LoVo (cell line): ENCODE data around the gene OR52W1.
"Not testable (repeated sequence)": the region's sequence is repeated elsewhere in the genome, so short reads cannot be mapped to it uniquely, and the experiment has no call there.

Experiments used
- DNase-seq: peaks from one replicate; pipeline ENCODE4 v3.0.0-alpha.2; 2016; ENCODE audit warnings: low spot score

Gene OR52W1

DNA sequence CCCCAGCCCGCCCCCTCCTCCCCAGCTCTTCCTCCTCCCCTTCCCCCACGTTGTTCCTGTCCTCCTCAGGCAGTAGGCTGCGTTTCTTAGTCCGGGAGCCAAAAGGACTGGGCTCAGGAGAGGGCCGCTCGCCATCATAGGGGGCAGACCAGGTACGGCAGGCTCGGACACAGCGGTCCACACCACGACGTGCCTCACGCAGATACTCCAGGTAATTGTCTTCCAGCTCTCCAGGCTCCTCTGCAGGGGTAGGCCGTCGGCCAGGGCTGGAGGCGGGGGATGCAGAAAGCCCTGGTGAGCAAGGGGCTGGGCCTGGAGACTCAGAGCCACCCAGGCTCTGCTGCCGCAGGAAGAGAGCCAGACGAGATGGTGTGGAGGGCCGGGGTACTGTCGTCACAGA is 18.7 kb downstream of the OR52W1 start:
- no peak for DNase-seq

DNA sequence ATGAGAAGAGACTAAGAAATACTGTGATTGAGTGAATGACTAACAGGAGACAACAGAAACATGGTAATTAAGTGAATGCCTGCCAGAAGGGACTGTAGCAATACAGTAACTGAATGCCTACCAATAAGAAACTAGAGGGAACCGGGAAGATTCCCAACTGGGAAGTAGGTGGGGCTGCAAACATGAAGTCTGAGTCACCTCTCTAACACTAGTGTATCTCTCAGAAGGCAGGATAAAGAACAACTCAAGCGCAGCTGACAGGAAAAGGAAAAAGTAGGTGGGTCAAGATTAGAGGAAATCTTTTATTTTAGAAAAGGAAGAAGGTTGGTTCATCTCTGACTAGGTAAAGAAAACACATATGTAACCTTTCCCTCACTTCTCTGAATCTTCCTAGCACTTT is 20.3 kb downstream of the OR52W1 start:
- DNase-seq: peak; percentile 23

DNA sequence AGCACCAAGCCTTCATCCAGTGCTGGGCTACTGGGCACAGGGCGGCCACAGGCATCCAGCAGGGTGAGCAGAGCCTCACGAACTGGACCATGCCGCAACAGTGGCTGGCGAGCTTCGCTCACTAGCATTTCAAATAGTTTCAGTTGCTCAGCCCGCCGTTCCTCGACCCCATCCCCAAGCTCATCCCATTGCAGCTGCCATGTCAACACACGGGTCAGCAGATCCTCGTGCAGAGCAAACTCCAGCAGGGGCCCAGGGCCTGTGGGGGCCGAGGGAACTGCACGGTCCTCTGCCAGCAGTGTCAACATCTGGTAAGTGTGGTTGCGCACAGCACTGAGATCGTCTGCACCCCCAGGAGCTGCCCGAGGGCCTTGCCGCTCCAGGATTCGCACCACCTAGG is 24.8 kb downstream of the OR52W1 start:
- no peak for DNase-seq

DNA sequence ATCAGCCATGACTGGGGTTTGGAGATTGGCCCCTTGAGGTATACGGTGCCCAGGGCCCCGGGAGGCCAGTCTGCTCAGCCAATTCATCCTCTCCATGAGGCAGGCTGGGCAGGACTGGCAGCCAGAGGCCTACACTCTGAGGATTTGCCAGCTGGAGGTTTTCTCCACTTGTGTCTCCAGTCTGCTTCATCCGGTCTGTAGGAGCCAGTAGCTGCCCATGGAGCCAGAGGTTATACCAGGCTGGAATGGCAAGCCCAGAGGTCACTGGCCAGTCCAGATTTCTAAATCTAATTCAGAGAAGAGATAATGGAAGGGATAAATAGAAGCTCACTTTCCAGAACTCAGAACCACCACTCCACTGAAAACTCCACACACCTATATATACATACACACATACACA is 25.4 kb downstream of the OR52W1 start:
- no peak for DNase-seq

DNA sequence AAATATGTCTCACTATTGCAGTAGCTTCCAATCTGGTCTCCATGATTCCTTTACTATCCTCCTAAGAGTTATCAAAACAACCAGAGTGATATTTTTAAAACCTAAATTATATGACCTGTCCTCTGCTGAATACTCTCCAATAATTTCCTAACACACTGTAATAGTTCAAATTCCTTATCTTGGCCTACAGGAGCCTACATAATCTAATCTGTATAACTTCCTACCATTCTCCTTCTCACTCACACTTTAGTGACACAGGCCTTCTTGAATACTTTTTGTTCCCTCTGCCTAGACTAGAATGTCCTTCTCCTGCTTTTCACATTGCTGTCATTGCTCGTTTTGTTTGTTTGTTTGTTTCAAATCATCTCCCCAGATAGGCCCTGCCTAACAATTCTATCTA is 26.0 kb downstream of the OR52W1 start:
- no peak for DNase-seq

DNA sequence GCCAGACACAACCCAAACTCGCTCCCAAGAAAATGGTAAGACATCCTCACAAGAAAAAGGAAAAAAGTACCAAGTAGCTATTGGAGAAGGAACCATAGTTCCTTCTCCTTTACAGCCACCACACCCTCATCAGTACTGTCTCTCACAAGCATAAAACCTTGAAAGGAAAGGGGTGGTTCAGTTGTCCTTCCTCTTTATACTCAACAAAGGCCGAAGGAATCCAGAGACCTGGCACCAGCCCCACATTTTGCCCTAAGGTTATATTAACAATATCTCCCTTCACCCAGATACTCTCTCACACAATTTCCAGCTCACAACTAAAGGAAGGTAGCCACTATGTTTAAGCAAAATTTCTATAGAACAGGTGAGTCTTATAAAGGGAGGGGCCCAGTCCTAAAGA is 26.9 kb downstream of the OR52W1 start:
- no peak for DNase-seq

DNA sequence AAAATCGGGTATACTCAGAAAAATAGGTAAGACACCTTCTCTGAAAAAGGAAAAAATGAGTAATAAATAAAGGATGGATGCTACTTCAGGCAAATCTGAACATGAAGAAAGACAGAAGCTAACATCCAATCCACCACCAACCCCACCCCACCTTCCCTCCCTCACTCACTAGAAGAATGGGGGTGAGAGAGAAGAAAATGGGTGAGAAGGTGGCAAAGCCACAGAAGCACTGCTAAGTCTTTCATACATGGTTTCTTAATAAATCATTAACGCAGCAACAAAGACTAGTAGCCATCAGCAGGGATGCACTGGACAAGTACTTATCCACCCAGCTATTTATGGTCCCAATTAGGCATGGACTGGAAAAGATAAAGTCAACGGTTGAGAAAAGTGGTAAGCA is 29.5 kb downstream of the OR52W1 start:
- no peak for DNase-seq

DNA sequence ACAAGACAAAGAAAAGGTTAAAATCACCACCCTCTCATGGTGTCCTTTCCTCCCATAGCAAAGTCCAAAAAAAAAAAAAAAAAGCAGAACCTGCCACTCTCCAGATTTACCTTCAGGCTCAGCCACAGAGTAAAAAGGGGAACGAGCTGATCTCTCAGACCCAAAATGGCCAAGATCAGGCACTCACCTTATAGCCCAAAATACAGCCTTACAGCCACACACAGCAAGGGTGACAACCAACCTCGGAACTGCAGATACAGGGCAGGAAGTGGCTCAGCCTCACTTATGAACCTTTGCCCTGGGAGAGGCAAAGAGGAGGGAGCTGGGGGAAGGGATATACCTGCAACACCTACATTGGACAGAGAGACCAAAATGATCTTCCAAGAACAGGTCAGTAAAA is 30.9 kb downstream of the OR52W1 start:
- DNase-seq: peak; percentile 52

DNA sequence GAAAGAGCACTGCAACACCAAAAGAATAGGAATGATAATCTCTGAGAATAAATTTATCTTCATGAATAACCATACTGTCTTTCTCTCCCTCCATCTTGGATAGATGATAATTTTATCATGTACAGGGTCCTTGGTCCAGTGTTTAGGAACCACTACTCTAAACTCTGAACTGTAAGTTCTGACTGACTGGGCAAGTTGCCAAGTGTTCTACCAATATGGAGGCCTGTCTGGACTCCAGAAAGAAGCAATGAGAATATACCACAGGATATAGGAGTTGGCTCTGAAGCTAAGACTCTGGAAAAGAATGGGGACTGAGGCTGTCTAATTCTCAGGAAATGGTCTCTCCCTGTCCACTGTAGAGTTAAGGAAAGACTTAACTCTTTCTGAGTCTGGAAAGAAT is 33.9 kb downstream of the OR52W1 start:
- DNase-seq: no peak

DNA sequence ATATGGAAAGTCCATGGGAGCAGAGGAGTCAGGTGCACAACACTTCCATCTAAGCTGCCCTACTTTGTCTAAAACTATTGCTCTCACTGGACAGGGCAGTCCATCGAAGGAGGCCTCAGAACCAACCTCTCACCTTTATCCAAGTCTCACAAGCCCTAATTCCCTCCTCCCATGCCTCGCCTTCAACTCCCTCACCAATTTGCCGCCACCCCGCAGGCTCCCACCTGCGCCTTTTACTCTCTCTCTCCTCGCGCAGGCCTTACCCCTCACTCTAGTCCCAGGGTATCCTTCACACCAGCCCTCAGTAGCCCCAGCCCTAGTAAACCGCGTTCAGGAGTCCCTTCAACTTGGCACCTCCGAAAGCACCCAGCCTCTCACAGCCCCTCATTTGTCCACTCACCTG is 35.0 kb downstream of the OR52W1 start:
- no peak for DNase-seq

DNA sequence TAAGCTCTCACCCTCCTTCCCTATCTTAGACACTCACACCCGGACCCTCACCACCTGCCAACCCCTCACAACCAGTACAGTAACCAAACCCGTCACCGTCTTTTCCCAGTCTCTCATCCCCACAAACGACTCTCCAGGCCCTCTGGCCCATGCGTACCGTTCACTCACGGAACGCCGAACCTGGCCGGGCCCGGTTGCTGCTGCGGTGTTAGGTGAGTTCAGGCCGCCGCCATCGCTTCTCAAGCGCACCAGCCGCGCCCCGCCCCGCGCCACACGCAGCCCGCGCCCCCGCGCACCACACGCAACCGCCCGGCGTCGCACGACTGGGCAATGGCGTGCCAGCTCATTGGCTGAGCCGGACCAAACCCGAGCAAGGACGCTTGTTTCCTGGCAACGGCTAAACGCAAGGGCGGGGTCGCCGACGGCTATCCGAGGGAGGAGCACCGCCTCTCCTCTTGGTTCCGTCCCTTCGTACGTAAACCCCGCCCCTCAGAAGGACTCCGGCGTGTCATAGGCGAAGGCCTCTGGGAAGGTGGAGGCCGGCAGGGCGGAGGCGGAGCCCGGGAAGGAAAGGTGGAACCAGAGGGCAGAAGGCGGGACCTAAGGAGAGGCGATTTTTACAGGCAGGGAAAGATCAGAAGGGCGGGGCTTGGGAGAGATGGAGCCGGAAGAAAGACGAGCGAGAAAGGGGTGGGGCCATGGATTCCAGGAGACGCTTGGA is 35.5 kb downstream of the OR52W1 start, which contains the start of gene FHIP1B:
Gene FHIP1B (minus strand): TSS at position 250 of the 721 bp plus-strand sequence. CDS start 10,120 bp downstream, outside the sequence.
- peak; percentile 99 for DNase-seq

DNA sequence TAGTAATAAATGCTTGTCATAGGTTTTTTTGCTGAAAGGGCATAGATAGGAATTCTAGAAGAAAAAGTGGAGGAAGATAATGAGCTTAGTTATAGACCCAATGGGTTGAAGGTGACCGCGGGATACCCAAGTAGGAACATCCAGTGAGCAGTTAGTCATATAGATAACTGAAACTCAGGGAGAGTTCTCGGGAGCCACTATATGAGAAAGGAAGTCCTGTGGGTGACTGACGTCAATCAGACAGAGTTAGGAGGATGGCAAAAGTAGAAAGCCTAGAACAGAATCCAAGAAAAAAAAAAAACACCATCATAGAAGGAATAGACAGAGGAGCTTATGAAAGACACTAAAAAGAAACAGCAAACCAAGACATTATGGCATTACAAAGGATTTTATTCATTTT is 38.2 kb downstream of the OR52W1 start:
- DNase-seq: no peak

DNA sequence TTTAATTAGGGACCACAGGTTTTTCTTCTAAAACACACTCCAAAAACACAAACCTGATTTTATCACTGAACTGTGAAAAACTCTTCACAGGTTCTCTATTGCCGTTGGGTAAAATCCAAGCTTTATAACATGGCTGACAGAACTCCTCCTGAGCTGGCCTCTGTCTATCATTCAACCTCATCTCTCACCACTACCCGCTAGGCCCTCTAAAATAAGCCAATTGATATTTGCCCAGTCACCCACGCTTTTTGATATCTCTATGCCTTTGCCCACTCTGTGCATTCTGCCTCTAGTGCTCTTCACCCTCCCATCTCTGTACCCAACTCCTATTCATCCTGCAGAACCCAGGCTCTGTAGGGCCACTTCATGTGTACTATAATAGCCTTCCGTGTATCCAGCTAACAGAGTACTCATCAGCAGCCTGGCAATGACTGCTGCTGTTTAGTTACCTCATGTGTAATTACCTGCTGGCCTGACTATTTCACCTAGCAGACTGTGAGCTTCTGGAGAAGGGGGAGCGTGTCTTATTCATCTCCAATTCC is 38.8 kb downstream of the OR52W1 start:
- no peak for DNase-seq

DNA sequence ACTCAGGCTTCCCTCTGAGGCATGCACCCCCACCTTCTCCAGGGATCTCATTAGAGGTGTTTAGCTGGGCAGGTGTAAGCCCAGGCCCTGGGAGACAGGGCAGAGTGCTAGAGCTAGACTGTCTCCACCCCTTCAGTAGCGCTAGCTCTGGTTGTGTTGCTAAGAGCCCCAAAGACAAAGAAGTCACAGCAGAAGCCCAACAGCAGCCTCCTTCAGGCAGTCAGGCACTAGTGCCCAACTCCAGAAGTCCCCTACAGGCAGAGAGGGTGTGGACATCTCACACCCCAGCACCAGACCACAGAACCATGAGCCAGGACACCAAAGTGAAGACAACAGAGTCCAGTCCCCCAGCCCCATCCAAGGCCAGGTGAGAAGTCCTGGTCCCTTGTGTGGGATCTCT is 39.9 kb downstream of the OR52W1 start, which contains the start of gene CNGA4:
Gene CNGA4 (plus strand): TSS at position 188 of the 400 bp plus-strand sequence. CDS start 118 bp downstream, at position 306.
- no peak for DNase-seq

DNA sequence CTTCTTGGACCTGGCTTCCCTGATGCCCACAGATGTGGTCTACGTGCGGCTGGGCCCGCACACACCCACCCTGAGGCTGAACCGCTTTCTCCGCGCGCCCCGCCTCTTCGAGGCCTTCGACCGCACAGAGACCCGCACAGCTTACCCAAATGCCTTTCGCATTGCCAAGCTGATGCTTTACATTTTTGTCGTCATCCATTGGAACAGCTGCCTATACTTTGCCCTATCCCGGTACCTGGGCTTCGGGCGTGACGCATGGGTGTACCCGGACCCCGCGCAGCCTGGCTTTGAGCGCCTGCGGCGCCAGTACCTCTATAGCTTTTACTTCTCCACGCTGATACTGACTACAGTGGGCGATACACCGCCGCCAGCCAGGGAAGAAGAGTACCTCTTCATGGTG is 41.1 kb downstream of the OR52W1 start:
- no peak for DNase-seq

DNA sequence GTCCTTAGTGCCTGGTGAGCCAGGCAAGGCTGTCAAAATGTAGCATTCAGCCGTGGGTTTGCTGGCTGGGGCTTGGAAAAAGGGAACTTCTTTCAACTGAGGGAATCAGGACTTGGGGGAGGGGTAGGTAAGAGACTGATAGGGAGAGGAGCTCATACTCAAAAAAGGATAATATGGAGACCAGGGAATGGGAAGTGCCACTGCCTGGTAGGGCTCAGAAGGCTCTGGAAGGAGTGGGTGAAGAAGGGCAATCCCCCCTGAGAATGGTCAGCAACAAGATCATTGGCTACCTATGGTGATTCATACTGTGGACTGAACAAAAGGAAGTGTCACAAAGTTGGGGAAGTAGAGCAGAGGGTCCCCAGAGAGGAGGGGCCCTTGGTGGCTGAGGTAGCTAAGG is 41.8 kb downstream of the OR52W1 start:
- DNase-seq: no peak

DNA sequence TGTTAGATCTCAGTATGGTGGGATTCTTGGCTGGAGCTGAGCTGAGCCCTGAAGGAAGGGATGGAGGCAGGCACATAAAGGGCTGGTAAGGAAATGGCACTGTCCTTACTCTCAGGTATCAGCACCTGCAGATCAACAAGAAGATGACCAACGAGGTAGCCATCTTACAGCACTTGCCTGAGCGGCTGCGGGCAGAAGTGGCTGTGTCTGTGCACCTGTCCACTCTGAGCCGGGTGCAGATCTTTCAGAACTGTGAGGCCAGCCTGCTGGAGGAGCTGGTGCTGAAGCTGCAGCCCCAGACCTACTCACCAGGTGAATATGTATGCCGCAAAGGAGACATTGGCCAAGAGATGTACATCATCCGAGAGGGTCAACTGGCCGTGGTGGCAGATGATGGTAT is 42.3 kb downstream of the OR52W1 start:
- DNase-seq: no peak

DNA sequence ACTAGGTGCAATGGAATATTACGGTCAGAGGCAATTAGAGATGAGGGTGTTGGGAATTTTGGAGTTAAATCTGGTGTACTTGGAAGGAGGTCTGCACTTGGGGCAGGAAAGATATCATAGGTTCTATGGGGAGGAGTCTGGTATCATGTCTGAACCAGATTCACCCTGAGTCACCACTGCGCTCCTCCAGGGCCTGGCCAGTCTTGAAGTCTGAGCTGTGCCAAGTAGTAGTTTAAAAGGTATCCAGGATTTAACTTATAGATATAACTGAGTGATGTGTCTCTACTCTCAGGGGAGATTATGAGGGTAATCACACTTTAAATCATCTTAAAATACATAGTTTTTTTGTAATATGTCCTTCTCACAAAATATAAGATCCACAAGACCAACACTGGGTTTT is 46.5 kb downstream of the OR52W1 start:
- no peak for DNase-seq

DNA sequence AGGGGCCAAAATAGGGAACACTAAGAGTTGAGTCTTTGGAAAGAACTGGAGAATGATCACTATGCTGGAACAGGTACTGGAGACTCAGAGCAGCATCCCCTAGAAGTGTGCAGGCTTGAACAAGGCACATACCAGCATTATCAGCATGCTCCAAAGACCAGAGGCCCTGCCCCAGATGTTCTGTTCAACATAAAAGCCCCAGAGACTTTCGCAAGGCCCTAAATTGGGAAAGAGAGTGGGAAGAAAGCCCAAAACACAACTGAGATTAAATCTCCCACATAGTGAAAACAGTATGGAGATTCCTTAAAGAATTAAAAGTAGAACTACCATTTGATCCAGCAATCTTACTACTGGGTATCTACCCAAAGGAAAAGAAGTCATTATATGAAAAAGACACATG is 49.2 kb downstream of the OR52W1 start:
- no peak for DNase-seq

DNA sequence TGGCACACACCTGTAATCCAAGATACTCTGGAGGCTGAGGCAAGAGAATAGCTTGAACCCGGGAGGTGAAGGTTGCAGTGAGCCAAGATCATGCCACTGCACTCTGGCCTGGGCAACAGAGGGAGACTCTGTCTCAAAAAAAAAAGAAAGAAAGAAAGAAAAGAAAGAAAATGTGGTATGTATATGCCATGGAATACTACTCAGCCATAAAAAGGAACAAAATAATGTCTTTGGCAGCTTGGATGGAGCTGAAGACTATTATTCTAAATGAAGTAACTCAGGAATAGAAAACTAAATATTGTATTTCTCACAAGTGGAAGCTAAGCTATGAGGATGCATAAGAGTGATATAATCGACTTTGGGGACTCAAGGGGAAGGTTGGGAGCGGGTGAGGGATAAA is 49.9 kb downstream of the OR52W1 start:
- not testable (repeated sequence) for DNase-seq
